ENCODE data around the gene SPACA4.

GRCh38 chr19:48656840-48657474 is 50.4 kb downstream of the SPACA4 start:
- TF ChIP-seq CTCF (IDR thresholded peaks at IDR 0.05) (no peak), POLR2A (IDR thresholded peaks at IDR 0.05) (no peak)
